Right lung (tissue), 5 donors: ENCODE data around the gene FARS2. TPM values are rescaled to one million over a fixed set of nuclear protein-coding genes. Genes with fewer than 3 reads are reported as not detected.
"Not testable (repeated sequence)": the region's sequence is repeated elsewhere in the genome, so short reads cannot be mapped to it uniquely, and the experiment has no call there.

Experiments
- DNase-seq, 2 donors: peaks; one replicate each; pipeline ENCODE4 v3.0.0-alpha.2; 2013
- polyA plus RNA-seq, 5 donors: library from polyadenylated mRNA; unstranded; fragments of 120-200 nt; gene quantifications; one replicate each; pipeline versions ENCODE4 v1.2.1 to v1.2.3, GENCODE V29; 2013; ENCODE audit warnings: inconsistent platforms in 1 of 5, low replicate concordance in 1 of 5; ENCODE audit not compliant: insufficient read length in 5 of 5, insufficient read depth in 1 of 5

FARS2 gene
- polyA plus RNA-seq, 5 donors = 15.8 to 18.7 (median 18.0) TPM

DNA sequence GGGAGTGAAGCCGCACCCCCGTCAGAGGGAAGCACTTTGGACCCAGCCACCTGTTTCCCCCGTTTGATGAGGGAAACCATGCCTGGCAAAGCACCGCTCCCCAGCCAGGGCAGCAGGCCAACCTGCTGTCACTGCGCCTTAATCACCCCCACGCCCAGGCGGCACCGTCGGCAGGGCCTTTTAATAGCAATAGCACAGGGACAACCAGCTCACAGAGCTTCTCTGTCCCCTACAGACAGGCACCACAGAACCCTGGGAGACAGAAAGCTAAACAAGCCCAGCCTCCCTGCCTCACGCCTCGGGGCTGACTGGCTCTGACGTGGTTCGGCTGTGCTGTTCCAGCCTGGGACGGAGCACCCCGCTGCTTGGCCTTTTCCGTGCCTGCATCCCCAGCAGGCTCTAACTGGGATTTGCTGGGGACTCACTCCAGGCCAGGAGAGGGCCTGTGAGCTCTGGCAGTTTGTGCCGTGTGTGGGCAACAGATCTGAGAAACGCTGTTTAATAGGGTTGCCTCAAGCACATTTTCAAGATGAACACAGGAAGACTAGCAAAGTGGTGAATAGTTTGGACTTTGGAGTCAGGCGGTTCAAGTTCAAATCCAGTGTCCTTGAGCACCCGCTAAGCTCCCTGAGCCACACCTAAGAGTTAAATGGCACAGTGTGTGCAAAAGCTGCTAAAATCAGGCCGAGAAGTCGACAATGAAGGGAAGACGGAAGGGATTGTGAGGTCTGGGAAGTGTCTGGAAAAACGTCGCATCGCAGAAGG is 521.7 kb downstream of the FARS2 start:
- DNase-seq = no peak

- DNase-seq = no peak
Observed at GRCh38 chr6:5783584-5784089, 522.3 kb downstream of the FARS2 start.

- DNase-seq = no peak
Observed at GRCh38 chr6:5785249-5785648, 523.9 kb downstream of the FARS2 start.

DNA sequence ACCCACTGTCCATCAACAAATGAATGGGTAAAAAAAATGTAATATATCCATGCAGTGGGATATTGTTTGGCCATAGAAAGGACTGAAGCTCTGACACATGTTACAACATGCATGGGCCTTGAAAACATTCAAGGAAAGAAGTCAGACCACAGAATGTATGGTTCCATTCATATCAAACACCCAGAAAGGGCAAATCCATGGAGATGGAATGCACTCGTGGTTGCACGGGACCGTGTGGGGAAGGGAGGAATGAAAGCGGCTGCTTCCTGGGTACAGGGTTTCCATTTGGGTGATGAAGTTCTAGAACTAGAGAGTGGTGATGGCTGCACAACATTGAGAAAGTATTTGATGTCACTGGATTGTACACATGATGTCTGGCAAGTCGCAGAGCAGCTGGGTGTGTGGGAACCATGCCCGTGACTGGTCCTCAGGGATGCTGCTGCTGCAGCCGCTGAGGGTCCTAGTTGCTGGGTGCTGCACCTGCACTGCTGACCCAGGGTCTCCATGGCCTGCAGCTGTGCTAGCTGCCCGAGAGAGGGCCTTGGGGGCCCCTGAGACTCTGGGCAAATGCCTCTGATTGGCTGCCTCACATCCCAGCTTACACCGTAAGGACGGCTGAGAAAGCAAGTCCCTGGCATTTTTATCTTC is 525.1 kb downstream of the FARS2 start:
- DNase-seq = no peak

DNA sequence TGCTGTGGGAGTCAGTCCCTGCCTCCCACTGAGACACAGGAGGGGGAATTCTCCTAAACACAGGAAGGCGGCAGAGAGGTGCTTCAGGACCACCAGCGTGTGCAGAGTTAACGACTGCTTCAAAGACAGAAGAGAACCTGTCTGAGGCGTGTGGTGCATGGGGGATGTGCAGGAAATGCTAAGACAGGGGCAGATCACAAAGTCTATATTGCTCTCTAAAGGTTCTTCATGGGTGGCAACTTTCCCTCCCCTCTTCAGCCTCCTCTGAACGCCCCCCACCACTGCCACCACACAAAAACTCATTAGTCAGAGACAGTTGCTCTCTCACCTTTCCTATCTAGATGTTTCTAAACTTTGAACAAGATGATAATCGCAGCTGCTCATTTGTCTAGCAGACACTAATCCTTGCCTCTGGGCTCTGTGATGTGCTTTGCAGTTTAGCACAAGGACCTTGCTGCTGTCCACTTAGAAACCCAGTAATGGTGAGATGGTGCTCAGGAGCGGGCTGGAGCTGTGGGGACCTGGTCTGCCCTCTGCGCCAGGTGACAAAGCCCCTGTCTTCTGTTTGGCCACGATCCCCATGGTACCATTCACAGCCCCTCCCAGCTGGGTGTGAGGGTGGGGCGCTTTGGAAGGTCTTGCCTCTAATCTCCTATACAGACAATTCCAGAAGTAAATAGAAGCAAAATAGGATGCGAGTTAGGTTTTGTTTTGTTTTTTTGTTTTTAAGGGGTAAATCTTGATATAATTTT is 525.8 kb downstream of the FARS2 start:
- no peak for DNase-seq

DNA sequence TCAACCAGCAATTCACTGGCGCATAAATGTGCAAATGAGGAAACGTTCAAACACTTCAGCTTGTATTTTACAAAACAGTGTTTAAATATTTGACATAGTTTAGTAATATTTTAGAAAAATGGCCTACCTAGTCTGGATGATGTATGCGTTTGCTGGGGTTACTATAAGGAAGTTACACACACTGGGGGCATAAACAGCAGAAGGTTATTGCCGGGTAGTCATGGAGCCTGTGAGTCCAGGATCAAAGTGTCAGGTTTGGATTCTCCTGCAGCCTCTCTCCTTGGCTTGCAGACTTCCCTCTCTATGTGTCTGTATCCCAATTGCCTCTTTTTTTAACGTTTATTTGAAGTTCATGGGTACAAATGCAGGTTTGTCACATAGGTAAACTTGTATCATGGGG is 528.1 kb downstream of the FARS2 start:
- DNase-seq = not testable (repeated sequence)

- not testable (repeated sequence) for DNase-seq
Observed at GRCh38 chr6:5796555-5796954, 535.2 kb downstream of the FARS2 start.

- not testable (repeated sequence) for DNase-seq
Observed at GRCh38 chr6:5806406-5806805, 545.1 kb downstream of the FARS2 start.

GRCh38 chr6:5809450-5809849 is 548.1 kb downstream of the FARS2 start:
- DNase-seq = no peak

DNA sequence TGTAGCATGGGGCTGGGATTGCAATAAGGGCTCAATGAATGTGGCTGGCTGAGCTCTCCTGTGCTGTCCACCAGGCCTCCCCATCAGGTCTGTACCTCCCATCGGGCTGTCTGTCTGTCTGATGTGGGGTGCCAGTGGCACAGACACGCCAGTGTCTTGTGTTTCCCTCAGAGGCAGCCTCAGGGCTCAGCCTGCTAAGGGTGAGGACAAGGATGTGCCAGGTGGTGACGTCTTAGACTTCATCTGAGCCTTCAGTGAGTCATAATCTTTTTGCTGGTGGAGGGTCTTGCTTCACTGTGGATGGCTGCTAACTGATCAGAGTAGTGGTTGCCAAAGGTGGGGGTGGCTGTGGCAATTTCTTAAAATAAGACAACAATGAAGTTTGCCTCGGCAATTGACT is 550.7 kb downstream of the FARS2 start:
- DNase-seq = no peak

DNA sequence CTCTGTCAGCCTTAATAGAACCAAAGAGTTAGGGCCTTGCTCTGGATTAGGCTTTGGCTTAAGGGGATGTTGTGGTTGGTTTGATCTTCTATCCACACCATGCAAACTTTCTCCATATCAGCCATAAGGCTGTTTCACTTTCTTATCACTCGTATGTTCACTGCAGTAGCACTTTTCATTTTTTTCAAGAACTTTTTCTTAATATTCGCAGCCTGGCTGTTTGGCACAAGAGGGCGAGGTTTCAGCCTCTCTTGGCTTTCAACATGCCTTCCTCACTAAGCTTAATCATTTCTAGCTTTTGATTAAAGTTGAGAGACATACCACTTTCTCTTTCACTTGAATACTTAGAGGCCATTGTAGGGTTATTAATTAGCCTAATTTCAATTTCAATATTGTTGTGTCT is 552.3 kb downstream of the FARS2 start:
- no peak for DNase-seq

- DNase-seq = no peak
Observed at GRCh38 chr6:5814116-5814515, 552.8 kb downstream of the FARS2 start.

DNA sequence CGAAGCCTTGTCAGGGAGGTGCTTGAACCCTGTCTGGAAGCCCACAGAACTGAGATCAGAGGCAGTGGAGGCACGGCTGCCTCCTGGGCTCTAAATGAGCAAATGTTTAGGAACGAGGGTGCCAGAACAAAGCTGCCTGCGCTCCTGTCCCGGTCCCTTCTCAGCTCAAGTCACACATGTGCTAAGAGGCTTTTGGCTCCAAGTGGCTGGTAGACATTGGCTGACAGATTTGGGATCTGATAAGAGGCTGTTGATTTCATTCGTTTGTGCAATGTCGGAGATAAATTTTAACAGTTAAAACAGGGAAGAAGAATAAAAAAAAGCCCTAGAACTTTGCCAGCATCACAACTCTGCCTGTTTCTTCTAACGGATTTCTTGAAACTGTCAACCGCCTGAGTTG is 553.6 kb downstream of the FARS2 start:
- no peak for DNase-seq

DNA sequence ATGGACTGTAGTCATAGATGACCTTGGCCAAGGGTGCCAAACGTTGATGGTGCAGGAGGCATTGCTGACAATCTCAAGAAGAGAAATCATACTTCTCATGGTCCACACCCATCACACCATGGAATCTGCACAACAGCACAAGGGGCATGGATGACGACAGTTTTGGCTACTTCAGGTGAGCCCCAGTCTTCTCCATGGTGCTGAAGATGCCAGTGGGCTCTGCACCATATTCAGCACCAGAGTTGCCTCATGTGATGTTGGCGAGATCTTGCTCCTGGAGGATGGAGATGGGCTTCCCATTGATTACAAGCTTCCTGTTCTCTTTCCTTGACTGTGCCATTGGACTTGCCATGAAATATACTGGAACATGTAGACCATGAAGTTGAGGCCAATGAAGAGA is 556.6 kb downstream of the FARS2 start:
- DNase-seq = no peak

- DNase-seq = no peak
Observed at GRCh38 chr6:5818959-5819358, 557.6 kb downstream of the FARS2 start.

Other genes starting within 250 kb of the FARS2 start
- gene PPP1R3G, start 176.2 kb upstream of the FARS2 start, polyA plus RNA-seq = 1 to 10 TPM in 4 of 5 donors, under 1 TPM in 1; 0.98 to 1.3 (median 1.2) TPM
- 10 to 100 TPM; 39.6 to 50.6 (median 46.9) TPM for gene LYRM4, start 563 bp upstream of the FARS2 start, polyA plus RNA-seq